Ramos (cell line): ENCODE measurements around the gene NACA.

Experiments used
- in situ Hi-C: fragments of 300-500 bp; cut with MboI; formaldehyde crosslinking; loops from one replicate; pipeline ENCODE4 v1.14.3; 2022; ENCODE audit warnings: low sequenced_read_pairs; ENCODE audit not compliant: unreplicated experiment

The NACA gene

GRCh38 chr12:56695327-56696101 is 29.6 kb downstream of the NACA start:
- in situ Hi-C loops = no loop called here

DNA sequence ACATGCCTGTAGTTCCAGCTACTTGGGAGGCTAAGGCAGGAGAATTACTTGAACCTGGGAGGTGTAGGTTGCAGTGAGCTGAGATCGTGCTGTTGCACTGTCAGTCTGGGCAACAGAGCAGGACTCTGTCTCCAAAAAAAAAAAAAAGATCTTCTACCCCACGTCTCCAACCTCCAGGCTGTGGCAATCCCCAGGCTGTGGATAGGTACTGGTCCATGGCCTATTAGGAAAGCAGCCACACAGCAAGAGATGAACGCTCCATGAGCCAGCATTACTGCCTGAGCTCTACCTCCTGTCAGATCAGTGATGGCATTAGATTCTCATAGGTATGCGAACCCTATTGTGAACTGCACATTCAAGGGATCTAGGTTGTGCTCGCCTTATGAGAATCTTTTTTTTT is 30.9 kb downstream of the NACA start:
- in situ Hi-C loops = no loop called here

DNA sequence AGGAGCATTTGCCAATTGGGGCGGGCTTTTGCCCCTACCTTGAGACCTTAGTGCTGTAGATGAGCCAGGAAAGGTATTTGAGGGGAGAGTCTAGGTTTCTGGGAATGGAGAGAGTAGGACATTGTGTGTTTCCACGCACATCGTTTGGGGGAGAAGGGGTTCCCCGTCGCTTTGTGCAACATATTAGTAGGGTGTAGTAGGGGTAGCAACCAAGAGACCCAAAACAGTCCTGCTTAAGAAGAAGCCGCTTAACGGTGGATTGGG is 36.3 kb downstream of the NACA start:
- in situ Hi-C loops = no loop called here

DNA sequence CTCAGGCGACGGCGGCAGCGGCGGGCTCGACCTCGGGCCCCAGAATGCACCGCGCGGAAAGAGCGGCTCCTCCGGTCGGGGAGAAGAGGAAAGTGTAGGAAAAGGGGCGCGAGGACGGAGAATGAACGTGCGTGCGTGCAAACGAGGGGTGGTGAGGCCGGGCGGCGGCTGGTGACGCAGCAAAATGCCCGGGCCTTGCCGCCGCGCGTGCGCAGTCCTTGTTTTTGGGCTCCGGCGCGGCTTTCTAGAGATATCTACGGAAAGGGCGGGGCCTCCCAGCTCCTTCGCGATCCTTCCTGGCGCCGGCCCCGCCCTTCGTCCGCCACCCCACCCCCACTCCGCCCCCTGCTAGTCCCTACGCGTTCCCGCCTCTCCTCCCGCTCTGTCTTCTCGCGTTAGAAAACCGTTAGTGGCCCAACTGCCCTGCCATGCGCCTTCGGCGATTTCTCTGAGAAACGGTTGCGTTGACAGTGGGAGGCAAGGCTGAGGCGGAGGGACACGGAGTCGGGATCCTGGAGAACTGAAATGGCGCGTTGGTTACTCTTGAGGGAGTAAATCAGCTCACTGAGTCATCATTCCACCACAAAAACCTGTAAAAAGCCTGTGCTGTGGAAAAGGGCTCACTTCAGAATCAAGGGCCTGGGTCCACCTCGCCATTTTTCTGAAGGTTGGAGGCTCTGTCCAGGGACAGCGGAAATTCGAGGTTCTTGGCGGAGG is 36.8 kb downstream of the NACA start, which contains the start of gene PTGES3:
TSS of gene PTGES3 (minus strand) at position 156 of the 717 bp plus-strand sequence. CDS start 285 bp downstream, outside the sequence.
- in situ Hi-C loops = no loop called here

- in situ Hi-C loops = no loop called here
Measured at GRCh38 chr12:56687223-56688128, 37.6 kb downstream of the NACA start.

DNA sequence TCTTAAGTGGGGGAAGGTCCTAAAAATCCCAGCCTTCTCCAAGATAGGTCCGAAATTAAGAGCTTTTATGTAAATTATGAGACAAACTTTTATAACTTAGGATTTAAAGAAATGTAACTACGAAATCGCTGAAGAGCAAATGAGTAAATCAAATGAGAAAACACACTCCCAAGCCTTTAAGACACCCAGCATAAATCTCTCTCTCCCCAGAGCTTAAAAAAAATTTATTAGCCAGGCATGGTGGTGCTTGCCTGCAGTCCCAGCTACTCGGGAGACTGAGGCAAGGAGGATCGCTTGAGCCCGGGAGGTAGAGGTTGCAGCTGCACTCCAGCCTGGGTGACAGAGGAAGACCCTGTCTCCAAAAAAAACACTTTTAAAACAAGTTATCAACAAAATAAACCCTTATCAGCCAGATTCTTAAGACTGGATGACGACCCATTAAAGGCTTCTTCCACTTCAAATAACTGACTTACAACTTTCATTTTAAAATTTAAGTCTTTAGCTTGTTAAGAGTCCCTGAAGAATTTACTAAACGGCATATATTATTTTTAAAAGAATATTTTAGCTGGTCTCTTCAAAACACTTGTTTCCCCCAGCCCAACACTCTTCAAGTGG is 40.2 kb downstream of the NACA start:
- in situ Hi-C loops = no loop called here

- in situ Hi-C loops = no loop called here
Measured at GRCh38 chr12:56682323-56682722, 42.8 kb downstream of the NACA start.

- in situ Hi-C loops = no loop called here
Measured at GRCh38 chr12:56679883-56680575, 45.1 kb downstream of the NACA start.

- in situ Hi-C loops = no loop called here
Measured at GRCh38 chr12:56678852-56679251, 46.2 kb downstream of the NACA start.

- in situ Hi-C loops = no loop called here
Measured at GRCh38 chr12:56677680-56678079, 47.4 kb downstream of the NACA start.

GRCh38 chr12:56676851-56677580 is 48.1 kb downstream of the NACA start:
- in situ Hi-C loops = no loop called here

- in situ Hi-C loops = no loop called here
Measured at GRCh38 chr12:56671608-56672007, 53.5 kb downstream of the NACA start.

GRCh38 chr12:56670836-56671235 is 54.3 kb downstream of the NACA start:
- in situ Hi-C loops = no loop called here

- in situ Hi-C loops = no loop called here
Measured at GRCh38 chr12:56668197-56668457, 57.0 kb downstream of the NACA start.
